ENCODE data around the gene HMGCS1. TPM values are rescaled to one million over a fixed set of nuclear protein-coding genes. Genes with fewer than 3 reads are reported as not detected.
"Not testable (repeated sequence)": the region's sequence is repeated elsewhere in the genome, so short reads cannot be mapped to it uniquely, and the experiment has no call there.

The HMGCS1 gene
- total RNA-seq, 1 experiment from 2014 or later, result 184 TPM

DNA sequence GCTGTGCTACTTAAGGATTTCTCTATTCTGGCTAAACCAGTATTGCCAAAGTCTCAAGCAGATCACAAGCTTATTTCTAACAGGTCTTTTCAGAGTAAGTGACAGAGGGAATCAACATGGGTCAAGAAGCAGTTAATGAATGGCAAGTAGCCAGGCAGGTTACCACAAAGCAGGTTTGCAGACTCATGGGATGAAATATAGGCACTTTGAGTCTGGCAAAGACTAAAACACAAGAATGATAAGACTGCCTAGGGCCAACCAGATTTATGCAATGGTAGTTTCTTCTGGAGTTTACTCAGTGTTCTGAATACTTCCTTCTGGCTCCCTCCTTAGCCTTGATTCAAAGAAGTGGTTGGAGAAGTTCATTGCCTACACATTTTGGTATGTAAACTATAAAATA lies 3.6 kb downstream of the HMGCS1 start:
- Histone ChIP-seq H3K79me2 (ENCODE audit: low read length) (peaks cover 84% of the 10 kb centered on the region), H3K4me2 (ENCODE audit: low read depth, low read length, poor library complexity, severe bottlenecking) (peak overlapping the region; percentile 88), H3K4me1 (ENCODE audit: low read length) (peaks cover 79% of the 10 kb centered on the region), H3K4me3 (ENCODE audit: low read length) (peak overlapping the region; percentile 98), H3K27ac (ENCODE audit: low read length) (peak overlapping the region; percentile 94), H4K20me1 (ENCODE audit: insufficient read depth, low read depth, low read length) (peaks cover 52% of the 10 kb centered on the region), H3K9me2 (replicated peaks; ENCODE audit: insufficient read depth, low read length) (no peaks in the 10 kb centered on the region), H2AFZ (ENCODE audit: low read length) (no peak overlapping the region), H3K9me3 (ENCODE audit: low read length) (no peaks in the 10 kb centered on the region), H3K36me3 (ENCODE audit: insufficient read depth, low read length) (peaks cover 56% of the 10 kb centered on the region), H3K9ac (ENCODE audit: low read length) (peak overlapping the region; percentile 39), H3K27me3 (ENCODE audit: low read length) (no peaks in the 10 kb centered on the region)
- DNase-seq, result no peak

DNA sequence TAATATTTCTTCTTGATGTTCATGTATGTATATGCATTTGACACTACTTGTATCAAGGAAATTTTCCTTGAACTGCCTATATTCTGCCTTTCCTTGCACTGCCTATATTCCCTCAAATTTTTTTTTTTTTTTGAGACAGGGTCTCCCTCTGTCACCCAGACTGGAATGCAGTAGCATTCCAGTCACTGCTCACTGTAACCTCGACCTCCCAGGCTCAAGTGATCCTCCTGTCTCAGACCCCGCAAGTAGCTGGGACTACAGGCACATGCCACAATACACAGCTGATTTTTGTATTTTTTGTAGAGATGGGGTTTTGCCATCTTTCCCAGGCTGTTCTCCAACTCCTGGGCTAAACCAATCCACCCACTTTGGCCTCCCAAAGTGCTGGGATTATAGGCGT lies 4.1 kb downstream of the HMGCS1 start:
- H3K9ac ChIP-seq (ENCODE audit: low read length), result peak overlapping the region; percentile 39
- no peak overlapping the region for H2AFZ ChIP-seq (ENCODE audit: low read length)

GRCh38 chr5:43306954-43307353 lies 6.3 kb downstream of the HMGCS1 start:
- H2AFZ ChIP-seq (ENCODE audit: low read length); H3K27me3 ChIP-seq (ENCODE audit: low read length); H3K9me2 ChIP-seq (replicated peaks; ENCODE audit: insufficient read depth, low read length); DNase-seq; H3K9me3 ChIP-seq (ENCODE audit: low read length); H3K9ac ChIP-seq (ENCODE audit: low read length); H3K4me3 ChIP-seq (ENCODE audit: low read length): not testable (repeated sequence)
- peak overlapping the region; percentile 22 for H3K4me2 ChIP-seq (ENCODE audit: low read depth, low read length, poor library complexity, severe bottlenecking)
- H3K4me1 ChIP-seq (ENCODE audit: low read length), result peaks cover 89% of the 10 kb centered on the region
- peaks cover 68% of the 10 kb centered on the region for H4K20me1 ChIP-seq (ENCODE audit: insufficient read depth, low read depth, low read length)
- peak overlapping the region; percentile 32 for H3K27ac ChIP-seq (ENCODE audit: low read length)
- H3K79me2 ChIP-seq (ENCODE audit: low read length), result peaks cover 98% of the 10 kb centered on the region
- H3K36me3 ChIP-seq (ENCODE audit: insufficient read depth, low read length), result peaks cover 76% of the 10 kb centered on the region

More for the DNA sequence above, 4.1 kb downstream of the HMGCS1 start:
- Histone ChIP-seq H3K9me2 (replicated peaks; ENCODE audit: insufficient read depth, low read length) (no peaks in the 10 kb centered on the region), H3K4me1 (ENCODE audit: low read length) (peaks cover 79% of the 10 kb centered on the region), H3K27me3 (ENCODE audit: low read length) (no peaks in the 10 kb centered on the region), H4K20me1 (ENCODE audit: insufficient read depth, low read depth, low read length) (peaks cover 57% of the 10 kb centered on the region), H3K79me2 (ENCODE audit: low read length) (peaks cover 89% of the 10 kb centered on the region), H3K4me2 (ENCODE audit: low read depth, low read length, poor library complexity, severe bottlenecking) (peak overlapping the region; percentile 88), H3K36me3 (ENCODE audit: insufficient read depth, low read length) (peaks cover 61% of the 10 kb centered on the region), H3K27ac (ENCODE audit: low read length) (peak overlapping the region; percentile 94), H3K9me3 (ENCODE audit: low read length) (no peaks in the 10 kb centered on the region), H3K4me3 (ENCODE audit: low read length) (peak overlapping the region; percentile 98)
- DNase-seq, result no peak

GRCh38 chr5:43305948-43306565 lies 7.2 kb downstream of the HMGCS1 start:
- Histone ChIP-seq H3K9ac (ENCODE audit: low read length) (no peak overlapping the region), H3K4me3 (ENCODE audit: low read length) (no peak overlapping the region), H3K36me3 (ENCODE audit: insufficient read depth, low read length) (peaks cover 76% of the 10 kb centered on the region), H3K4me1 (ENCODE audit: low read length) (peaks cover 80% of the 10 kb centered on the region), H4K20me1 (ENCODE audit: insufficient read depth, low read depth, low read length) (peaks cover 66% of the 10 kb centered on the region), H3K27ac (ENCODE audit: low read length) (peak overlapping the region; percentile 32), H3K79me2 (ENCODE audit: low read length) (peaks cover 98% of the 10 kb centered on the region), H3K27me3 (ENCODE audit: low read length) (no peaks in the 10 kb centered on the region), H3K4me2 (ENCODE audit: low read depth, low read length, poor library complexity, severe bottlenecking) (peak overlapping the region; percentile 22), H2AFZ (ENCODE audit: low read length) (no peak overlapping the region), H3K9me2 (replicated peaks; ENCODE audit: insufficient read depth, low read length) (no peaks in the 10 kb centered on the region), H3K9me3 (ENCODE audit: low read length) (no peaks in the 10 kb centered on the region)
- DNase-seq, result peak; percentile 90

- peaks cover 98% of the 10 kb centered on the region for H3K79me2 ChIP-seq (ENCODE audit: low read length)
These were observed 8.7 kb downstream of the HMGCS1 start for GRCh38 chr5:43304525-43304924.

GRCh38 chr5:43303242-43303641 lies 10.0 kb downstream of the HMGCS1 start:
- Histone ChIP-seq H3K36me3 (ENCODE audit: insufficient read depth, low read length) (peaks cover 78% of the 10 kb centered on the region), H4K20me1 (ENCODE audit: insufficient read depth, low read depth, low read length) (peaks cover 61% of the 10 kb centered on the region), H3K4me3 (ENCODE audit: low read length) (no peak overlapping the region), H3K4me1 (ENCODE audit: low read length) (peaks cover 52% of the 10 kb centered on the region), H3K79me2 (ENCODE audit: low read length) (peaks cover 96% of the 10 kb centered on the region), H3K27ac (ENCODE audit: low read length) (peak overlapping the region; percentile 39), H3K9me3 (ENCODE audit: low read length) (no peaks in the 10 kb centered on the region), H3K9ac (ENCODE audit: low read length) (no peak overlapping the region), H3K4me2 (ENCODE audit: low read depth, low read length, poor library complexity, severe bottlenecking) (no peak overlapping the region), H3K27me3 (ENCODE audit: low read length) (no peaks in the 10 kb centered on the region), H2AFZ (ENCODE audit: low read length) (no peak overlapping the region), H3K9me2 (replicated peaks; ENCODE audit: insufficient read depth, low read length) (no peaks in the 10 kb centered on the region)
- no peak for DNase-seq

More at GRCh38 chr5:43304525-43304924, 8.7 kb downstream of the HMGCS1 start:
- peak overlapping the region; percentile 31; the same call in 1 of the 2 replicates for H3K27ac ChIP-seq (ENCODE audit: low read length)
- H3K4me3 ChIP-seq (ENCODE audit: low read length), result no peak overlapping the region
- H2AFZ ChIP-seq (ENCODE audit: low read length), result no peak overlapping the region
- no peaks in the 10 kb centered on the region for H3K9me3 ChIP-seq (ENCODE audit: low read length)
- H4K20me1 ChIP-seq (ENCODE audit: insufficient read depth, low read depth, low read length), result peaks cover 64% of the 10 kb centered on the region
- no peak overlapping the region for H3K4me2 ChIP-seq (ENCODE audit: low read depth, low read length, poor library complexity, severe bottlenecking)
- no peaks in the 10 kb centered on the region for H3K27me3 ChIP-seq (ENCODE audit: low read length)
- peaks cover 65% of the 10 kb centered on the region for H3K4me1 ChIP-seq (ENCODE audit: low read length)
- peaks cover 77% of the 10 kb centered on the region for H3K36me3 ChIP-seq (ENCODE audit: insufficient read depth, low read length)
- H3K9me2 ChIP-seq (replicated peaks; ENCODE audit: insufficient read depth, low read length), result no peaks in the 10 kb centered on the region
- H3K9ac ChIP-seq (ENCODE audit: low read length), result no peak overlapping the region
- no peak for DNase-seq

GRCh38 chr5:43302481-43302880 lies 10.7 kb downstream of the HMGCS1 start:
- Histone ChIP-seq H2AFZ (ENCODE audit: low read length) (no peak overlapping the region), H3K27me3 (ENCODE audit: low read length) (no peaks in the 10 kb centered on the region), H3K36me3 (ENCODE audit: insufficient read depth, low read length) (peaks cover 77% of the 10 kb centered on the region), H3K27ac (ENCODE audit: low read length) (peak overlapping the region; percentile 39), H3K4me3 (ENCODE audit: low read length) (no peak overlapping the region), H3K9ac (ENCODE audit: low read length) (no peak overlapping the region), H3K9me3 (ENCODE audit: low read length) (no peaks in the 10 kb centered on the region), H3K9me2 (replicated peaks; ENCODE audit: insufficient read depth, low read length) (no peaks in the 10 kb centered on the region), H3K4me1 (ENCODE audit: low read length) (peaks cover 44% of the 10 kb centered on the region), H4K20me1 (ENCODE audit: insufficient read depth, low read depth, low read length) (peaks cover 64% of the 10 kb centered on the region), H3K79me2 (ENCODE audit: low read length) (peaks cover 94% of the 10 kb centered on the region), H3K4me2 (ENCODE audit: low read depth, low read length, poor library complexity, severe bottlenecking) (no peak overlapping the region)
- no peak for DNase-seq

GRCh38 chr5:43301653-43302091 lies 11.5 kb downstream of the HMGCS1 start:
- no peaks in the 10 kb centered on the region for H3K27me3 ChIP-seq (ENCODE audit: low read length)
- H3K36me3 ChIP-seq (ENCODE audit: insufficient read depth, low read length), result peaks cover 81% of the 10 kb centered on the region
- no peak overlapping the region for H3K27ac ChIP-seq (ENCODE audit: low read length)
- H3K9ac ChIP-seq (ENCODE audit: low read length), result no peak overlapping the region
- H3K4me2 ChIP-seq (ENCODE audit: low read depth, low read length, poor library complexity, severe bottlenecking), result no peak overlapping the region
- H3K4me1 ChIP-seq (ENCODE audit: low read length), result peaks cover 37% of the 10 kb centered on the region
- no peaks in the 10 kb centered on the region for H3K9me3 ChIP-seq (ENCODE audit: low read length)
- H2AFZ ChIP-seq (ENCODE audit: low read length), result no peak overlapping the region
- H3K9me2 ChIP-seq (replicated peaks; ENCODE audit: insufficient read depth, low read length), result no peaks in the 10 kb centered on the region
- no peak for DNase-seq
- H3K79me2 ChIP-seq (ENCODE audit: low read length), result peaks cover 93% of the 10 kb centered on the region
- peaks cover 62% of the 10 kb centered on the region for H4K20me1 ChIP-seq (ENCODE audit: insufficient read depth, low read depth, low read length)
- no peak overlapping the region for H3K4me3 ChIP-seq (ENCODE audit: low read length)
